Colonic mucosa (tissue), 4 donors: ENCODE results near the gene NPAS3. TPM values are rescaled to one million over a fixed set of nuclear protein-coding genes. Genes with fewer than 3 reads are reported as not detected.

Experiments used
- DNase-seq: peaks from one replicate; pipeline ENCODE4 v3.0.0-alpha.2; 2020
- H3K27ac ChIP-seq: fragments of 200-600 bp; one replicate; pipeline ENCODE4 v1.8.0; 2021
- H3K27me3 ChIP-seq: fragments of 200-600 bp; one replicate; pipeline ENCODE4 v1.8.0; 2021
- H3K36me3 ChIP-seq: fragments of 200-600 bp; one replicate; pipeline ENCODE4 v1.8.0; 2021
- H3K4me1 ChIP-seq: fragments of 200-600 bp; one replicate; pipeline ENCODE4 v1.8.0; 2021; ENCODE audit warnings: mild to moderate bottlenecking
- H3K4me3 ChIP-seq: fragments of 200-600 bp; one replicate; pipeline ENCODE4 v1.8.0; 2021
- H3K9ac ChIP-seq, 2 donors: one replicate each; pipeline ENCODE4 v1.7.0; 2013; ENCODE audit warnings: control low read depth in 2 of 2, low read depth in 2 of 2, low read length in 2 of 2
- H3K9me3 ChIP-seq: fragments of 200-600 bp; one replicate; pipeline ENCODE4 v1.8.0; 2021
- CTCF ChIP-seq: fragments of 200-600 bp; IDR thresholded peaks from one replicate; pipeline ENCODE4 v1.8.0; 2022; ENCODE audit warnings: antibody characterized with exemption, mild to moderate bottlenecking
- intact Hi-C: fragments of 100-400 bp; cut with DNase I; formaldehyde crosslinking; loops from one replicate; pipeline ENCODE4 v1.14.1; 2022
- total RNA-seq, 2 donors: library from RNA; stranded (reverse); fragmentation: NEBNext Ultra II Directional in 1 of 2; extraction: Animal tissue kit (Norgen Biotek cat#: 25700) in 1 of 2; gene quantifications; one replicate each; pipeline ENCODE4 v1.2.1, GENCODE V29; 2021
- donor health status: healthy.
- donor health status: DM: no; HTN: no; CAD: no.
- donor health status: DM: no; HTN: no; CAD: no.

Gene NPAS3
- total RNA-seq, result 1 to 10 TPM in 1 of 2 donors, under 1 TPM in 1; 0.79 to 1.6 TPM

DNA sequence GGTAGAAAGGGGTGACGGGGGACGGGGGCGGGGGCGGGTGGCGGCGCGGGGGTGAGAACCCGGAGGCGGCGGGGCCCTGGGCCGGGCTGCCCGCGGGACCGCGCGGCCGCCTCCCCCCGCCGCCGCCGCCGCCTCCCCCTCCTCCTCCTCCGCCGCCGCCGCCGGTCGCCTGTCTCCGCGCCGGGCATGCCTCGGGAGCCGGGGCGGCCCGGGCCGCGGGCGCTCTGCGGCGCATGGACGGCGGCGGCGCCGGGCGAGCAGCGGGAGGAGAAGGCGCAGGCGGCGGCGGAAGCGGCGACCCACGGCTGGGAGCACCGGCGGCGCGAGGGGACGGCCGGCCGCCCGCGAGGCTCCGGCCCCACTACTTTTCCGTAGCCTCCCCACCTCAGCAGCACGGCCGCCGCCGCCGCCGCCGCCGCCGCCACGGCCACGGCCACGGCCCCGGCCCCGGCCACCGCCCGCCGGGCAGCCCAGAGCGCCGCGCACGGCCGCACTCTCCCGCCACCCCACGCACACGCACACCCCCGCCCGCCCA is at the start of gene NPAS3:
Gene NPAS3, plus strand, starts transcription at position 161 of the 535 bp plus-strand sequence.
- H3K27me3 ChIP-seq, result peaks cover 45% of the 10 kb centered on the region
- intact Hi-C loops, result no loop called here
- TF ChIP-seq CTCF, result no peak
- peak within 1 kb of the TSS in 1 of 2 donors; percentile 71 for H3K9ac ChIP-seq
- no peak within 1 kb of the TSS for H3K27ac ChIP-seq
- H3K4me3 ChIP-seq, result peak within 1 kb of the TSS; percentile 26
- no peaks in the 10 kb centered on the region for H3K36me3 ChIP-seq
- no peaks in the 10 kb centered on the region for H3K9me3 ChIP-seq
- DNase-seq, result no peak
- H3K4me1 ChIP-seq, result no peaks in the 10 kb centered on the region

- intact Hi-C loops, result no loop called here
Measured at GRCh38 chr14:32896979-32897697, 41.5 kb upstream of the NPAS3 start.

GRCh38 chr14:32897698-32898064 is 41.0 kb upstream of the NPAS3 start:
- Histone ChIP-seq H3K27ac (peak overlapping the region; percentile 16), H3K36me3 (no peaks in the 10 kb centered on the region), H3K4me1 (no peaks in the 10 kb centered on the region), H3K9me3 (no peaks in the 10 kb centered on the region), H3K4me3 (peak overlapping the region; percentile 36), H3K9ac (peak overlapping the region in 1 of 2 donors; percentile 8), H3K27me3 (no peaks in the 10 kb centered on the region)
- intact Hi-C loops, result no loop called here
- no peak for TF ChIP-seq CTCF
- DNase-seq, result no peak

More at GRCh38 chr14:32896979-32897697, 41.5 kb upstream of the NPAS3 start:
- Histone ChIP-seq H3K27ac (peak overlapping the region; percentile 16), H3K4me3 (peak overlapping the region; percentile 36), H3K9me3 (no peaks in the 10 kb centered on the region), H3K27me3 (no peaks in the 10 kb centered on the region), H3K9ac (peak overlapping the region; percentile 8 to 18), H3K4me1 (no peaks in the 10 kb centered on the region), H3K36me3 (no peaks in the 10 kb centered on the region)
- DNase-seq, result no peak
- TF ChIP-seq CTCF, result no peak

DNA sequence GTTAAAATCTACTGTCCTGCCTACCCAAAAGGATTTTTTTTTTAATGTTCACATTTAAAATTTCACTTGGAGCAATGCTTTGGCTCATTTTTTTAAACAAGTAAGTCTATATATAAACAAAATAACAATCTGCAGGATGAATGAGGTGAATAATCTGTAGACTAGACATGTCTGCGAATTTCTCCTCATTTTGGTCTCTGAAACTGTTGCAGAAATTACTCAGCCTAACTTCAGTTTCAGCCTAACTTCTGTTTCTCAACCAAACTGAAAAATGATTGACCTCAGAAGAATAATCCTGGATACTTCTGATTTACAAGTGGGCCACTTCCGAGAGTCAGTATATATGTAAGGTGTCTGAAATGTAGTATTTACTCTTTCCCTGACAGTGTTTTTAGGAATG is 39.8 kb upstream of the NPAS3 start:
- DNase-seq, result no peak
- no peaks in the 10 kb centered on the region for H3K4me1 ChIP-seq
- intact Hi-C loops, result no loop called here
- H3K27ac ChIP-seq, result no peak overlapping the region
- no peak overlapping the region for H3K9ac ChIP-seq
- no peak for TF ChIP-seq CTCF
- no peaks in the 10 kb centered on the region for H3K36me3 ChIP-seq
- H3K27me3 ChIP-seq, result no peaks in the 10 kb centered on the region
- no peaks in the 10 kb centered on the region for H3K9me3 ChIP-seq
- H3K4me3 ChIP-seq, result no peak overlapping the region

DNA sequence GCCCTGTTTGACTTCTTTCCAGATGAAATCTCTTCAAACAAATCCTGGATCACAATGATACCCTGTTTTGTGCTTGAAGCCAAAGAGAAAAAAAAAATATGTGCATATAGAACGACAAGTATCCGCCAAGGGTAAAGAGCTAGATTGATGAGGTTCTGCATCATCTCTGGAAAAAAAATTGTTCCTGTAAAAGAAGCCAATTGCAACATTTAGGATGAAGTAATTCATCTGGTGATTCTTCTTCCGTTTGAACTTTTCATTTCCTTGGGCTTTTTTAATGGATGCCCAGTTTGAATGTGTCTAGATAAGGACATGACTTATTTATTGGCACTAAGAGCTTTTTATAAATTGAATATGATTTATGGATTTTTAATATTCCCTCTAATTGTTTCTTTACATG is 38.1 kb upstream of the NPAS3 start:
- Histone ChIP-seq H3K27ac (no peak overlapping the region), H3K9me3 (no peaks in the 10 kb centered on the region), H3K4me1 (no peaks in the 10 kb centered on the region), H3K36me3 (no peaks in the 10 kb centered on the region), H3K9ac (no peak overlapping the region), H3K27me3 (no peaks in the 10 kb centered on the region), H3K4me3 (no peak overlapping the region)
- no peak for TF ChIP-seq CTCF
- no peak for DNase-seq
- intact Hi-C loops, result no loop called here
